Loucy (cell line): ENCODE results near the gene CFAP77.

Experiments
- CTCF ChIP-seq: fragments of 200-600 bp; sonication (generic); conservative IDR thresholded peaks from 2 replicates; pipeline ENCODE4 v1.5.1; 2014; ENCODE audit warnings: mild to moderate bottlenecking, antibody characterized with exemption, low read length
- EZH2phosphoT487 ChIP-seq: fragments of 200-600 bp; IDR thresholded peaks from 2 replicates; pipeline ENCODE4 v1.6.1; 2018; ENCODE audit warnings: antibody characterized with exemption, mild to moderate bottlenecking, moderate library complexity, borderline replicate concordance

- TF ChIP-seq CTCF: no peak
- TF ChIP-seq EZH2phosphoT487: no peak
Measured at GRCh38 chr9:132609829-132610228, 199.8 kb downstream of the CFAP77 start.
